Panc1 (cell line): ENCODE results near the gene KLC1. TPM values are rescaled to one million over a fixed set of nuclear protein-coding genes. Genes with fewer than 3 reads are reported as not detected.

Experiments
- ATAC-seq: fragments of 200-7000 bp; cut with Tn5 transposase; 2 replicates; pipeline ENCODE4 v1.9.1; 2020; ENCODE audit warnings: mild to moderate bottlenecking, moderate library complexity
- BruUV-seq: library from RNA; stranded (reverse); fragments of 400-500 nt; replicated peaks from 2 replicates; lab custom pipeline; 2021; lab: Mats Ljungman, UMichigan
- CTCF ChIA-PET: fragments of 300-600 bp; sonication (Branson Sonifier 250); formaldehyde crosslinking; loops from one replicate; lab custom pipeline; 2022; ENCODE audit warnings: antibody characterized with exemption; lab: Charles Lee
- POLR2A ChIA-PET: fragments of 300-600 bp; sonication (Branson Sonifier 250); formaldehyde crosslinking; loops from one replicate; lab custom pipeline; 2022; ENCODE audit warnings: antibody characterized with exemption; lab: Charles Lee
- DNase-seq: peaks from one replicate; pipeline ENCODE4 v3.0.0-alpha.2; 2010; ENCODE audit warnings: low read depth, low spot score
- H3K27ac ChIP-seq: 2 replicates; pipeline ENCODE4 v1.5.1; 2011; ENCODE audit warnings: mild to moderate bottlenecking, low read length, inconsistent platforms
- H3K27me3 ChIP-seq: fragments of 200-500 bp; sonication (Bioruptor generic); 2 replicates; pipeline ENCODE4 v1.6.0; 2014; ENCODE audit warnings: low read length, inconsistent platforms; ENCODE audit not compliant: control insufficient read depth, insufficient read depth
- H3K36me3 ChIP-seq: fragments of 200-500 bp; sonication (Bioruptor generic); 2 replicates; pipeline ENCODE4 v1.5.1; 2014; ENCODE audit warnings: inconsistent platforms, mild to moderate bottlenecking, low read length, moderate library complexity; ENCODE audit not compliant: control insufficient read depth, insufficient read depth
- H3K4me1 ChIP-seq: 2 replicates; pipeline ENCODE4 v1.5.1; 2011; ENCODE audit warnings: inconsistent platforms, mild to moderate bottlenecking, low read length, moderate library complexity; ENCODE audit not compliant: control insufficient read depth, insufficient read depth
- H3K4me3 ChIP-seq, 2 experiments: 2 replicates each; pipeline ENCODE4 v1.5.1; 2011 to 2012; ENCODE audit warnings: low read depth in 2 of 2, low read length in 2 of 2, mild to moderate bottlenecking in 2 of 2, inconsistent platforms in 1 of 2, moderate library complexity in 1 of 2
- H3K9me3 ChIP-seq: fragments of 200-500 bp; sonication (Bioruptor generic); 2 replicates; pipeline ENCODE4 v1.5.1; 2014; ENCODE audit warnings: low read depth, mild to moderate bottlenecking, inconsistent platforms, low read length, moderate library complexity; ENCODE audit not compliant: control insufficient read depth, insufficient read depth
- CTCF ChIP-seq: fragments of 450-650 bp; IDR thresholded peaks from 2 replicates; pipeline ENCODE4 v1.5.1; 2017; ENCODE audit warnings: mild to moderate bottlenecking
- POLR2AphosphoS5 ChIP-seq: IDR thresholded peaks from 2 replicates; pipeline ENCODE4 v1.6.1; 2012; ENCODE audit warnings: mild to moderate bottlenecking, low read depth, low read length, moderate library complexity
- REST ChIP-seq, 2 experiments: IDR thresholded peaks; 2 replicates each; pipeline ENCODE4 v1.6.1; 2011 to 2012; ENCODE audit warnings: low read depth in 2 of 2, control low read depth in 1 of 2, low read length in 1 of 2, mild to moderate bottlenecking in 1 of 2, moderate library complexity in 1 of 2; ENCODE audit not compliant: insufficient read depth in 1 of 2
- SIN3A ChIP-seq: IDR thresholded peaks from 2 replicates; pipeline ENCODE4 v1.6.1; 2012; ENCODE audit warnings: low read depth, mild to moderate bottlenecking, low read length, moderate library complexity, borderline replicate concordance; ENCODE audit not compliant: insufficient read depth
- TCF7L2 ChIP-seq: IDR thresholded peaks from 2 replicates; pipeline ENCODE4 v1.6.1; 2011; ENCODE audit warnings: mild to moderate bottlenecking, low read depth, low read length, inconsistent platforms
- in situ Hi-C: cut with HindIII; loops from 2 replicates; pipeline ENCODE4 v1.10.0; 2016; ENCODE audit warnings: low sequenced_read_pairs, low pct_unique_long_range_greater_than_20kb
- intact Hi-C: fragments of 100-400 bp; cut with micrococcal nuclease; formaldehyde crosslinking; loops from one replicate; pipeline ENCODE4 v1.10.0; 2022; ENCODE audit not compliant: unreplicated experiment
- total RNA-seq: library from RNA; stranded (reverse); gene quantifications from one replicate; pipeline ENCODE4 v1.2.1, GENCODE V29; 2021; ENCODE audit not compliant: unreplicated experiment

Gene KLC1
- total RNA-seq, 1 experiment from 2014 or later: 98.0 TPM

DNA sequence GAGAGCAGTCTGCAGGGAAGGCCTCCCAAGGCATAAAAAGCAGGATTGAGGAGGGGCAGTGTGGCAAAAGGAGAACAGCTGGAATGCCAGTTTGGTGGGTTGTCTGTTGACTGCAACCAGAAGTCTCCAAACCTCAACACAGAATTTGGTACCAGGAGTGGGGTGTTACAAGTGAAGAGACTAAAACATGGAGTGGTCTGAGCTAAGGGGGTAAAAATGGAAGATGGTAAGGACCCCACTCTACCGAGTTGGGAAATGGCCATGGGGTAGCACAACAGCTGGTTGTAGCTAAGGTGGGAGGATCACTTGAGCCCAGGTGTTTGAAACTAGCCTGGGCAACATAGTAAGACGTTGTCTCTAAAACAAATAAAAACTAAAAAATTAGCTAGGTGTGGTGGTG is 17.8 kb upstream of the KLC1 start:
- ChIA-PET CTCF (no interaction called here), POLR2A (no interaction called here)
- Histone ChIP-seq H3K4me3 (no peak overlapping the region), H3K36me3 (no peaks in the 10 kb centered on the region), H3K27me3 (no peaks in the 10 kb centered on the region), H3K27ac (no peak overlapping the region), H3K4me1 (no peaks in the 10 kb centered on the region), H3K9me3 (no peaks in the 10 kb centered on the region; the same call in 1 of the 2 replicates)
- no peak for DNase-seq
- no peak for ATAC-seq
- no TSS peak for BruUV-seq
- intact Hi-C loops (loop anchor here (10.0 kb wide), 1 partner anchor 64 kb away; no protein-coding TSS in a partner anchor), in situ Hi-C loops (no loop called here)
- no peak for TF ChIP-seq POLR2AphosphoS5
- TF ChIP-seq TCF7L2: no peak
- no peak for TF ChIP-seq REST (IDR thresholded peaks at IDR 0.05; ENCODE audit: insufficient read depth in 1 of 2, low read depth in 2 of 2, low read length in 1 of 2)
- no peak for TF ChIP-seq CTCF

DNA sequence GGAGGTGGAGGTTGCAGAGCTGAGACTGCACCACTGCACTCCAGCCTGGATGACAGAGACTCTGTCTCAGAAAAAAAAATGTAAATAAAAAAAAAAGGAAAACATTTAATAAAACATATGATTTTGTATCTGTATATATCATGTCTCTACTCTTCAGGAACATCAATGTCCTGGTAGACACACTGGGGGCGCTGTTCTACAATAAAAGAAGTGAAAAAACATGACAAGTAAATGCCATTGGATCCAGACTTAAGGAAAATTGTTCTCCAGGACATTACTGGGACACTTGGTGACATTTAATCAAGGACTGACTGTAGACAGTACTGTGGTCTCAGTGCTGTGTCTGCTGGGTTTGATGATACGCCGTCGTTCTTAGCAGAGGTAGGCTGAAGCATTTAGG is 15.5 kb upstream of the KLC1 start:
- no peak for DNase-seq
- 0 out of 2 replicates have a peak, but pooled peaks have one; percentile 62 for ATAC-seq
- in situ Hi-C loops: no loop called here
- ChIA-PET CTCF (no interaction called here), POLR2A (no interaction called here)
- Histone ChIP-seq H3K4me3 (no peak overlapping the region), H3K27ac (no peak overlapping the region), H3K36me3 (no peaks in the 10 kb centered on the region), H3K9me3 (no peaks in the 10 kb centered on the region; the same call in 1 of the 2 replicates), H3K27me3 (no peaks in the 10 kb centered on the region), H3K4me1 (no peaks in the 10 kb centered on the region)
- no TSS peak for BruUV-seq
- TF ChIP-seq TCF7L2 (no peak), REST (IDR thresholded peaks at IDR 0.05; ENCODE audit: insufficient read depth in 1 of 2, low read depth in 2 of 2, low read length in 1 of 2) (no peak), CTCF (no peak; the same call in 1 of the 2 replicates), POLR2AphosphoS5 (no peak), SIN3A (no peak)
- intact Hi-C loops: loop anchor here (10.0 kb wide), 1 partner anchor 61 kb away; no protein-coding TSS in a partner anchor
